Right ventricle myocardium inferior (tissue), 1 donor: ENCODE results near the gene LIPE. TPM values are rescaled to one million over a fixed set of nuclear protein-coding genes. Genes with fewer than 3 reads are reported as not detected.
"Not testable (repeated sequence)": the region's sequence is repeated elsewhere in the genome, so short reads cannot be mapped to it uniquely, and the experiment has no call there.

Experiments used
- ATAC-seq: fragments of 200-7000 bp; cut with Tn5 transposase; one replicate; pipeline ENCODE4 v1.9.1; 2020; ENCODE audit warnings: mild to moderate bottlenecking, moderate library complexity
- DNase-seq: peaks from one replicate; pipeline ENCODE4 v3.0.0; 2021; ENCODE audit errors: missing footprints
- intact Hi-C: fragments of 100-400 bp; cut with DNase I; formaldehyde crosslinking; loops from one replicate; pipeline ENCODE4 v1.11.0; 2022
- long read RNA-seq: library from polyadenylated mRNA; unstranded; transcript quantifications from one replicate; pipeline ENCODE4 v2.0.0, GENCODE V29; 2021
- total RNA-seq: library from RNA; stranded (reverse); fragmentation: NEBNext Ultra II Directional; extraction: Animal tissue kit (Norgen Biotek cat#: 25700); gene quantifications from one replicate; pipeline ENCODE4 v1.2.1, GENCODE V29; 2021
- donor health status: DM: no; HTN: yes; CAD: no; lungs with severe emphysema.

The LIPE gene, protein sequence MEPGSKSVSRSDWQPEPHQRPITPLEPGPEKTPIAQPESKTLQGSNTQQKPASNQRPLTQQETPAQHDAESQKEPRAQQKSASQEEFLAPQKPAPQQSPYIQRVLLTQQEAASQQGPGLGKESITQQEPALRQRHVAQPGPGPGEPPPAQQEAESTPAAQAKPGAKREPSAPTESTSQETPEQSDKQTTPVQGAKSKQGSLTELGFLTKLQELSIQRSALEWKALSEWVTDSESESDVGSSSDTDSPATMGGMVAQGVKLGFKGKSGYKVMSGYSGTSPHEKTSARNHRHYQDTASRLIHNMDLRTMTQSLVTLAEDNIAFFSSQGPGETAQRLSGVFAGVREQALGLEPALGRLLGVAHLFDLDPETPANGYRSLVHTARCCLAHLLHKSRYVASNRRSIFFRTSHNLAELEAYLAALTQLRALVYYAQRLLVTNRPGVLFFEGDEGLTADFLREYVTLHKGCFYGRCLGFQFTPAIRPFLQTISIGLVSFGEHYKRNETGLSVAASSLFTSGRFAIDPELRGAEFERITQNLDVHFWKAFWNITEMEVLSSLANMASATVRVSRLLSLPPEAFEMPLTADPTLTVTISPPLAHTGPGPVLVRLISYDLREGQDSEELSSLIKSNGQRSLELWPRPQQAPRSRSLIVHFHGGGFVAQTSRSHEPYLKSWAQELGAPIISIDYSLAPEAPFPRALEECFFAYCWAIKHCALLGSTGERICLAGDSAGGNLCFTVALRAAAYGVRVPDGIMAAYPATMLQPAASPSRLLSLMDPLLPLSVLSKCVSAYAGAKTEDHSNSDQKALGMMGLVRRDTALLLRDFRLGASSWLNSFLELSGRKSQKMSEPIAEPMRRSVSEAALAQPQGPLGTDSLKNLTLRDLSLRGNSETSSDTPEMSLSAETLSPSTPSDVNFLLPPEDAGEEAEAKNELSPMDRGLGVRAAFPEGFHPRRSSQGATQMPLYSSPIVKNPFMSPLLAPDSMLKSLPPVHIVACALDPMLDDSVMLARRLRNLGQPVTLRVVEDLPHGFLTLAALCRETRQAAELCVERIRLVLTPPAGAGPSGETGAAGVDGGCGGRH
- total RNA-seq = 67.7 TPM
- long read RNA-seq, partial matches to known transcripts = 2 of 12 reads
- long read RNA-seq, other reads (novel, unspliced or antisense) = 10 of 12 reads

DNA sequence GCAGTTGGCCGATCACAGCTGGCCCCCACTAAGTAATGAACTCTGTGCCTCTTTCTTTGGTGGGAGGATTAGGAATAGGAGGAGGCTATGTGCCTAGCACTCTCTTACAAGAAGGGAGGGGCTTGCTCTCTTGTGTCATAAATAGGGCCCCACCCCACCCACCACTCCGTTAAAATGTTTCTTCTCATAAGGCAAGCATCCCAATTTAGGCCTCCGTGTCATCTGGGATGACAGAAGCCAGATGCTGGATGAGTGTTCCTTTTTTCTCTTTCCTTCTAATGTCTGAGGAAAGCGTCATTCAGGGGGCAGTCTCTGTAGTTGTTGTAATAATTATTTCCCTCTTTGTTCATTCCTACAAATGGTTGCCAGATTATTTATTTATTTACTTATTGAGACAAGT, at the start of gene LIPE:
TSS of gene LIPE (minus strand) at position 76 of the 400 bp plus-strand sequence. CDS start 239 bp downstream, outside the sequence.
- intact Hi-C loops = no loop called here
- DNase-seq (no peak), ATAC-seq (no peak)

DNA sequence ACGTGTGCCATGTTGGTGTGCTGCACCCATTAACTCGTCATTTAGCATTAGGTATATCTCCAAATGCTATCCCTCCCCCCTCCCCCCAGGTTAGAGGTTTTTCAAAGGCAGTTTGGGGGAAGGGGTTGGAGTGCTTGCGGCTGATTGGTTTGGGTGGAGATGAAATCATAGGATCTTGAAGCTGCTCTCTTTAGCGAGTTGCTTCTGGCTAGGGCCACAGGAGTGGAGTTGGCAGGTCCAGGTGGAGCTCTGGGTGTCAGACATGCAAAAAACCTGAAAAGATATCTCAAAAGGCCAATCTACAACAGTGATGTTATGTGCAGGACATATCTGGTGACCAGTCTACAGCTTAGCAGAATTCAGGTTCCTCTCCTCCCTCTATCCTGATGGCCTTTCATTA, 48.2 kb upstream of the LIPE start:
- no peak for ATAC-seq
- intact Hi-C loops = no loop called here
- DNase-seq = no peak

DNA sequence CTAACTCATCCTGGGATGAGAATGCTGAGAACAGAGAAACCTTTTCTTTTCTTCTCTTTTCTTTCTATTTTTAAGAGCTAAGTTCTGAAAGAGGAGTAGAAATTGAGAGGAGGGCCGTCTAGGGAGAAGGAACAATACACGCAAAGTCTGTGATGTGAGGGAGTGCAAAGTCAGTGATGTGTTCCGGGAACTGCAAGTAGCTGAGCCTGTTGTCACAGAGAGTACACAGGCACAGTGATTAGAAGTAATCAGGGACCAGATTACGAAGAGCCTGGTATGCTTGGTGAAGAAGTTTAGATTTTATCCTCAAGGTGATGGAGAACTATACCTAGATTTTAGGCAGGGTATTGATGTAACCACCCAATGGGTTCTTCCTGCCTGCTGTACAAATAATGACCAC, 47.6 kb upstream of the LIPE start:
- ATAC-seq (no peak), DNase-seq (no peak)
- intact Hi-C loops = no loop called here

DNA sequence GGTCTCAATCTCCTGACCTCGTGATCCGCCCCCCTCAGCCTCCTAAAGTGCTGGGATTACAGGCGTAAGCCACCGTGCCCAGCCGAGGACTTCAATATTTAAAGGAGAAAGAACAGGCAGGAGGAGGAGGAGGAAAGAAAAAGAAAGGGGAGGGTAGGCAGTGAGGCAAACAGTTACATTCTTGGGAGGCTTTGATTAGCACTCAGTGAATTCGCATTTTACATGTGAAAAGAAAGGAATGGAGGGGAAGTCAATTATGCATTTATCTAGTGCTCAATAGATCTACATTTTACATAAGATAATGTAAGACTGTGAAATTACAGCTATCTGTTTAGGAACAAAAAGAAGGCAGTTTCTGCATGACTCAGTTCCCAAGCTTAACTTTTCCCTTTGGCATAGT, 46.5 kb upstream of the LIPE start:
- intact Hi-C loops = no loop called here
- DNase-seq = no peak
- ATAC-seq = no peak

DNA sequence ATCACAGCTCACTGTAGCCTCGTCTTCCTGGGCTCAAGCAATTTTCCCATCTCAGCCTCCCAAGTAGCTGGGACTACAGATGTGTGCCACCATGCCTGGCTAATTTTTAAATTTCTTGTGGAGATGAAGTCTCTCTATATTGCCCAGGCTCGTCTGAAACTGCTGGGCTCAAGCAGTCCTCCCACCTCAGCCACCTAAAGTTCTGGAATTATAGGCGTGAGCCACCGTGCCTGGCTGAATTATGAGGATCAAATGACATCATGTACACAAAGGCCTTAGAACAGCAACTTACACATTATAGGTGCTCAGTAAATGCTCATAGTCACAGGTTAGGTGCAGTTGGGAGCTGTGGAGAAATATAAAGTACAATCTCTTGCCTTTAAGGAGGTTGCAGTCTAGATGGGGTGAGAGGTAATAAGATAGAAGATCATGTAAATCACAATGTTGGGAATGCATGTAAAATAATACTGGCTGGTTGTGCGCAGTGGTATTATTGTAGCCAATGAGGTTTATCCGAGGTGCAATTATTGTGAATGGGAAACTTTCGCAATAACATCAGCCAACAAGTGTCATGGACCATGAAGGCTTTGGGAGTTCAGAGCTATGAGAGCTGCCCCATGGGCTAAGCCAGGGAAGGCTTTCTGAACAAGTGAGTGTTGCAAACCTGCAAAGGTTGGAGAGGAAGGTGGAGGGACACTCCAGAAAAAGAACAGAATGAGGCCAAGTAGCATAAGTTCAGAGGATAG, 45.4 kb upstream of the LIPE start:
- DNase-seq (no peak), ATAC-seq (no peak)
- intact Hi-C loops = no loop called here

DNA sequence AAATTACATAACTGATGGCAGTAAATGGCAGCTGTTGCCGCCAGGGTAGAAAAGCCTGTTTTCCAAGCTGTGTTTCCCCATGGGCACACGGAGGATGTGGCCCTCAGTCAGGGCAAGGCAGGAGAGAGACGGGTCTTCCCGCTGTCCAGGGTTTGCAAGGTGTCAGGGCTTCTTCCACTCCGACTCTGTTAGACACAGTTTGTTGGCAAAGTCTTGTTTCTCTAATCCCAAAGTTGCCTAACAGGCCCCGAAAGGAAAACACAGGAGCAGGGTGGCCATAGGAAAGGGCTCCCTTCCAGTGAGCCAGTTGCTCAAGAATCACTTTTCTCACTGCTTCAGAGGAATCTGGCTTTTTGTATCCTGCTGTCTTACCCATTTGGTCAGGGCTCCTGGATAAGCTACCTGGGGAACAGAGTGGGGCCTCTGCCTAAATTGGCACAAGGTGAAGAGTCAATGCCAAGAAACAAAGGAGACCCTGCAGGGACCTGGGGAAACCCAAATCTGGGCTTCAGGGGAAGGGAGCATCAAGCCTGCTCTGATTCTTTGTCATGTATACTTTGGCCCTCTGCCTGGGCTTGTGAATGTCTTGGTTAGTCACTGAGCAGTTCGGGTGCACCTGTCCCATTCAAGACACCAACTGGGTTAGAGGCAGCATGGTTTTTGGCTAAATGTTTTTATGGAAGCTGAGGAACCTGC, 44.5 kb upstream of the LIPE start:
- intact Hi-C loops = no loop called here
- ATAC-seq = no peak
- no peak for DNase-seq

DNA sequence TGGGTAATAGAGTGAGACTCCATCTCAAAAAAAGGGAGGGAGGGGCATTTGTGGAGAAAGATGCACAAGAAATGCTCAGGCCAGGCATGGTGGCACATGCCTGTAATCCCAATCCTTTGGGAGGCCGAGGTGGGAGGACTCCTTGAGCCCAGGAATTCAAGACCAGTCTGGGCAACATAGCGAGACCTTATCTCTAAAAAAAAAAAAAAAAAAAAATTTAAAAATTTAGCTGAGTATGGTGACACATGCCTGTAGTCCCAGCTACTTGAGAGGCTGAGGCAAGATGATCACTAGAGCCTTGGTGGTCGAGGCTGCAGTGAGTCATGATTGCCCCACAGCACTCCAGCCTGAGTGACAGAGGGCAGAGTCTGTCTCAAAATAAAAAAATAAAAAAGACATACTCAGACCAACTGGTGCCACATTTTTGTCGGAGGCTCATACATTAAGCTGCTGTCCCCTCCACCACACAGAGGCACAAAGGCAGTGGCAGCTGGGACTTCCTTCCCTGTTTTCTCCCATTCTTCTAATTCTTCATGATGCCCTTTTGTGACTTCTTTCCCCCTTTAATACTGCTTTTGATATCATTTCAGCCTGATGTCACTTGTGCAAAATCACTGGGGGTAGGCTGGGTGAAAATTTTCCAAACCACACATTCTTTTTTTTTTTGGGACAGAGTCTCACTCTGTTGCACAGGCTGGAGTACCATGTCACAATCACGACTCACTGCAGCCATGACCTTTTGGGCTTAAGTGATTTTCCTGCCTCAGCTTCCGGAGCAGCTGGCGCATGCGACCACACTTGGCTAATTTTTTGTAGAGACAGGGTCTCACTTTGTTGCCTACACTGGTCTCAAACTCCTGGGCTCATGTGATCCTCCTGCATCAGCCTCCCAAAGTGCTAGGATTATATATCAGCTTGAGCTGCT, 42.4 kb upstream of the LIPE start:
- ATAC-seq (no peak), DNase-seq (no peak)
- intact Hi-C loops = loop anchor here (5.0 kb wide), 1 partner anchor 58 kb away; the partner anchor contains the start of gene CEACAM1

DNA sequence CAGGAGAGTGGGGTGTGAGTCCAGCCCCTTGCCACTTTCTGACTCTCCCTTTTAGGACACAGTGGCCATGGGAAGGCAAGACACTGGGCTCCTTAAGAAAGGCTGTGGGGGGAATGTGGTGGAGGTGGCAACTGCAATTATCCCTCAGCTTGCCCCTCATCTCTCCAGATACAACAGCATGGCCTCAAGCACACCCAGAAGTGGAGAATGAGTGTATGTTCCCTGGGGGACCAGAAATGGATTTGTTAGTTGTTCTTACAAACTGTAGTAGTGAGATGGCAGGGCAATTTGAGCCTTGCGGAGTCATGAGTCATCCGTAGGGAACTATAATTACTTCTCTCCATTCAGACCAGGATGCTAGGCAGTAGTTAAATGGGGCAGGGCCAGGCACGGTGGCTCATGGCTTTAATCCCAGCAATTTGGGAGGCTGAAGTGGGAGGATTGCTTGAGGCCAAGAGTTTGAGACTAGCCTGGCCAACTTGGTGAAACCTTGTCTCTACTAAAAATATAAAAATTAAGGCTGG, 41.1 kb upstream of the LIPE start:
- intact Hi-C loops = loop anchor here (5.0 kb wide), 1 partner anchor 59 kb away; the partner anchor contains the start of gene CEACAM1
- ATAC-seq (no peak), DNase-seq (no peak)

DNA sequence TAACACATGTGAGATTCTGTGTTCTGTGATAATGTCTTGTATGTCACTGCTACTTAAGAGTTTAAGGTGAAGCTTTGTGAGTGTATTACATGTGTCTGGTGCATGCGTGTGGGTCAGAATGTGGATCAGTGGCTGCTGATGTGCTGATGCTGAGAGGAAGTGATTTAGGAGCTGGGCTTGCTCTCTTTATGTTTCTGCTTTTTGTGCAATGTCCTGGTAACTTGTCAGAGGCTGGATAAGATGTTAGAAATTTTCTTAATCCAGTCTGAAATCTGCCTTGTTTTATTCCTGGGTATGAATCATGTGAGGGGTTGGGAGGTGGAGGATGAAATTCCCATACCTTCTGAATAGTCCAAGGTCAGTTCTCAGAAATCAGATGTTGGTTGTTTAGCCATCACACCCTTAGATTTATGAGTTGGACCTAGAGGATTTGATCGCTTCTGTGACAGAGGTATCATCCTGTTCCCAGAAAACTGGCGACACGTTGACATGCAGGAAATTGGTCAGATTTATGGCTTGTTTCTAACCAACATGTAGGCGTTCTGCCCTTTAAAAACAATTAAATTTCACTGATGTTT, 40.1 kb upstream of the LIPE start:
- intact Hi-C loops = loop anchor here (5.0 kb wide), 1 partner anchor 60 kb away; the partner anchor contains the start of gene CEACAM1
- no peak for ATAC-seq
- DNase-seq = no peak

DNA sequence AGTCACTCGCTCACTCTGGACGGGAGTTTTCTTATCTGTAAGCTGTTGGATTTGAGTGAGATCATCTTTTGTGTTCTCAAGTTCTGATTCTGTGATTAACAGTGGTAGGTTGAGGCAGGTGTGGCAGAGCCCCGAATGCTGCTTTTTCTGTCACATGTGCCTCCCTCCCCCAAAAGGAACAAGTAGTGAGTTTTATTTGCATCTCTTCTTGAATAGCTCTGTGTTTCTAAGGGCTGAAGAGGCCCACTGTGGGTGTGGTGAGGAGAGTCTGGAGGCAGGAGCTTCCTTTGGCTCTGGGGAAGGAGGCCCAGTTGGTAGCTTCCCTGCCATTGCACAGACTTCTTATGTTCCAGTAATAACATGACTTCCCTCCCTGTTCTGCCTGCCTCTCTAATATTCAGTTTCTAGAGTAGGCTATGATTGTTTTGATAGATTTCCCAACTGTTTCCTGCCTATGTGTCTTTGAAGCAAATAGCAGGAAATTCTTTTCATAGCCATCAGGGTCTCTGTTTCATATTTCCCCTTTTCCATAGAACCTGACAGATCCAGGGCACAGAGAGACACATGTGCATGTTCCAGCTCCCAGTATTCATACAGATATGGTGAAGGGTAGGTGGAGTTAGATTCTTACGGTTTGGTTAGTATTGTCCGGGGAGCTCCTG, 39.5 kb upstream of the LIPE start:
- intact Hi-C loops = loop anchor here (5.0 kb wide), 1 partner anchor 61 kb away; the partner anchor contains the start of gene CEACAM1
- DNase-seq = no peak
- ATAC-seq = peak; percentile 37

DNA sequence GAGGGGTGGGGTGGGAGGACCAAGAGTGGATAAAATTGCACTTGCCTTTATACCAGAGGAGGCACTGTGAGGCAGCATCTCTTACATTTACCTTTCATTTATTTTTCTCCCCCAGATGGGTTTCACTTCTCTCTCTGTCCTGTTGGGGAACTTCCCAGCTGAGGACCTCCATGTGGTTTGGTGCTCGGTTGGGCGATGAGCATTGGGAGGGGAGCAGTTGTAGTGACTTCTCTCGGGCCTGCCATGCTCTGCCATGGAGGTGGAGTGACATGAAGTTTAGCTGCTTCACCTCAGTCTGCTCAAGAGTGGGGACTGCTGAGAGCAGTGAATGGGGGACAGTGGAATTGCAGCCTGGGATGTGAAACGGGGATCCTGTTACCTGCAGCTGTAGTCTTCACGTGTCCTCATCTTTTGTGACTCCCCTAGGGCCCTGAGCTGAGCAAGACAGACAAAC, 38.7 kb upstream of the LIPE start:
- ATAC-seq (no peak), DNase-seq (no peak)
- intact Hi-C loops = loop anchor here (5.0 kb wide), 1 partner anchor 61 kb away; the partner anchor contains the start of gene CEACAM1

DNA sequence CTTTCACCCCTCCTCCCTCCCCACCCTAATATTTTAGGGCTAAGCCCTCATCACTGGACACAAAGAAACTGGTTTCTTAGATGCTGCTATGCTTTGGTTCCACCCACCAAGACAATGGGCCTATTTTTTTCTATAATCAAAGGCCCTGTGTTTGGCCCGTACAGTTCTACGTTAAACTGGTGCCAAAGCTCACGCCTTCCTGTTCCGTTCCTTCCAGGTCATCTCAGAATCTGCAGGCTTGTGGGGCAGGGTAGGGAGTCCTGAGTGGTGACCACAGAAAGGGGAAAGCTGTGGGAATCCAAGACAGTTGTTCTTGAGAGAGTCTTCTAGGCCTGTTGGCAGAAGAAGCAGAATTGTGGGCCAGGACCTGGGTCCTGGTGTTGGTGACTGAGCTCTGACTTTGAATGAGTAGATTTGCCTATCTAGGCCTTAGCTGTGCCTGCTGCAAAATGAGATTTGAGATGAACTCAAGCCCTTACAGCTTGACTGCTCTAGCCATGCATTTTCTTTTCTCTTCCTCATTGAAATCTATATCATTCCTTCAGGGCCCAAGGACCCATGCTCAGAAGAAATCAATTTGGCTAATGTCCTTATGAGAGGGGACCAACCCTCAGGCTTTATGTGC, 34.6 kb upstream of the LIPE start:
- intact Hi-C loops = no loop called here
- no peak for DNase-seq
- no peak for ATAC-seq

DNA sequence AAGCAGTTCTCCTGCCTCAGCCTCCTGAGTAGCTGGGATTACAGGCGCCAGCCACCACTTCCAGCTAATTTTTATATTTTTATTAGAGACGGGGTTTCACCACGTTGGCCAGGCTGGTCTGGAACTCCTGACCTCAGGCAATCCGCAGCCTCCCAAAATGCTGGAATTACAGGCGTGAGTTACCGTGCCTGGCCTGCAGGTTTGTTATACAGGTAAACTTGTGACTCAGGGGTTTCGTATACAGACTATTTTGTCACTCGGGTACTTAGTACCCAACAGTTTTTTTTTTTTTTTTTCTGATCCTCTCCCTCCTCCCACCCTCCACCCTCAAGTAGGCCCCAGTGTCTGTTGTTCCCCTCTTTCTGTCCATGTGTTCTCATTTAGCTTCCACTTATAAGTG, 34.0 kb upstream of the LIPE start:
- ATAC-seq, intact Hi-C loops: not testable (repeated sequence)

DNA sequence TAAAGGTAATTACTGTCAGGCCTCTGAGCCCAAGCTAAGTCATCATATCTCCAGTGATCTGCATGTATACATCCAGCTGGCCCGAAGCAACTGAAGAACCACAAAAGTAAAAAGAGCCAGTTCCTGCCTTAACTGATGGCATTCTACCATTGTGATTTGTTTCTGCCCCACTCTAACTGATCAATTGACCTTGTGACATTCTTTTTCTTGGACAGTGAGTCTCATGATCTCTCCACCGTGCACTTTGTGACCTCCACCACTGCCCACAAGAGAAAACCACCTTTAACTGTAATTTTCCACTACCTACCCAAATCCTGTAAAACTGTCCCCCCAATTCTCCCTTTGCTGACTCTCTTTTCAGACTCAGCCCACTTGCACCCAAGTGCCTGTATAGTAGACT, 32.7 kb upstream of the LIPE start:
- ATAC-seq (no peak), DNase-seq (no peak)
- intact Hi-C loops = no loop called here

More for the DNA sequence above, 34.0 kb upstream of the LIPE start:
- DNase-seq = not testable (repeated sequence)

DNA sequence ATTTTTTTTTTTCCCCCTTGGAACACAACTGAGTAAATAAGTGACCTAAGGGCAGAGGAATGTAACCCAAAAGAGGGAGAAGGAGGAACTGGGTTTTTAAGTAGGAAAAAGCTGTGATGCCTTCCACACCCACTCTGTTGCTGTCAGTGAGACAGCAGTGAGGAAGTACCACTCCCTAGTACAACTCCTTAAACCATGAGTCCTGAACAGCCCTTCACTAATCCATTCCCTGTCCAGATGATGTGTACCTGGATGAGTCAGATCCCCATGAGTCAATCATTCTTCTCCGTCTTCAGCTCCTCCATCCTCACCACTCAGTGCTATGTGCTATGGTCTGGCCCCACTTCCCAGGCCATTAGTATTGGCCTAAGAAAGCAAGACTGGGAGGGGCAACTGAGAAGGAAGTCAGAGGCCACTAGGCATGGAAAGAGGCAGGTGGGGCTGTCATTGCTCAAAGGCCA, 28.5 kb upstream of the LIPE start:
- ATAC-seq (no peak), DNase-seq (no peak)
- intact Hi-C loops = no loop called here
